H1 (cell line): ENCODE measurements around the gene PSME1.

Experiments used
- CTCF ChIP-seq, 3 experiments: IDR thresholded peaks; 1 replicate in 2 of 3; 2 replicates in 1 of 3; pipeline versions ENCODE4 v1.5.1 to v1.6.1; 2011; ENCODE audit warnings: low read length in 3 of 3, mild to moderate bottlenecking in 3 of 3, inconsistent platforms in 2 of 3, low read depth in 1 of 3, moderate library complexity in 1 of 3; ENCODE audit not compliant: insufficient read depth in 1 of 3; ENCODE audit errors: control extremely low read depth in 1 of 3
- POLR2A ChIP-seq, 2 experiments: IDR thresholded peaks; 1 replicate in 1 of 2; 2 replicates in 1 of 2; pipeline ENCODE4 v1.6.1; 2011; ENCODE audit warnings: low read depth in 2 of 2, low read length in 2 of 2, mild to moderate bottlenecking in 2 of 2; ENCODE audit errors: control extremely low read depth in 1 of 2
- POLR2AphosphoS5 ChIP-seq: IDR thresholded peaks from 2 replicates; pipeline ENCODE4 v1.6.1; 2011; ENCODE audit warnings: low read depth, low read length
- RAD21 ChIP-seq, 2 experiments: IDR thresholded peaks in 1 of 2; conservative IDR thresholded peaks in 1 of 2; 2 replicates each; pipeline ENCODE4 v1.6.1; 2011; ENCODE audit warnings: low read depth in 2 of 2, low read length in 2 of 2, improper control_type of control experiment in 1 of 2, inconsistent platforms in 1 of 2, mild to moderate bottlenecking in 1 of 2, moderate library complexity in 1 of 2
- RFX5 ChIP-seq: IDR thresholded peaks from 2 replicates; pipeline ENCODE4 v1.6.1; 2011; ENCODE audit warnings: low read depth, low read length, improper control_type of control experiment, borderline replicate concordance

GRCh38 chr14:24093207-24093900, 42.6 kb upstream of the PSME1 start:
- no peak for TF ChIP-seq CTCF (IDR thresholded peaks at IDR 0.05; ENCODE audit: control extremely low read depth in 1 of 3, insufficient read depth in 1 of 3, low read depth in 1 of 3, low read length in 3 of 3)
- TF ChIP-seq RFX5 = no peak
- TF ChIP-seq POLR2AphosphoS5 = no peak
- TF ChIP-seq POLR2A (IDR thresholded peaks at IDR 0.05; ENCODE audit: control extremely low read depth in 1 of 2, low read depth in 2 of 2, low read length in 2 of 2) = no peak
- TF ChIP-seq RAD21 (IDR thresholded peaks at IDR 0.05 in 1 of 2, conservative IDR thresholded peaks at IDR 0.05 in 1 of 2; ENCODE audit: low read depth in 2 of 2, low read length in 2 of 2) = no peak
